ENCODE data around the gene ARHGEF3. TPM values are rescaled to one million over a fixed set of nuclear protein-coding genes. Genes with fewer than 3 reads are reported as not detected.

Gene ARHGEF3
- total RNA-seq, 1 donor = 6.5 TPM

- no peak for TF ChIP-seq CTCF (IDR thresholded peaks at IDR 0.05; ENCODE audit: insufficient read depth, low read depth, low read length)
- DNase-seq (ENCODE audit: low read depth) = peak; percentile 93
- H3K4me3 ChIP-seq (ENCODE audit: low read depth, low read length) = peak overlapping the region; percentile 24
Measured at GRCh38 chr3:56796202-56796601, 5.5 kb downstream of the ARHGEF3 start.

GRCh38 chr3:56795829-56796185, 5.9 kb downstream of the ARHGEF3 start:
- H3K4me3 ChIP-seq (ENCODE audit: low read depth, low read length) = no peak overlapping the region
- no peak for TF ChIP-seq CTCF (IDR thresholded peaks at IDR 0.05; ENCODE audit: insufficient read depth, low read depth, low read length)
- no peak for DNase-seq (ENCODE audit: low read depth)

DNA sequence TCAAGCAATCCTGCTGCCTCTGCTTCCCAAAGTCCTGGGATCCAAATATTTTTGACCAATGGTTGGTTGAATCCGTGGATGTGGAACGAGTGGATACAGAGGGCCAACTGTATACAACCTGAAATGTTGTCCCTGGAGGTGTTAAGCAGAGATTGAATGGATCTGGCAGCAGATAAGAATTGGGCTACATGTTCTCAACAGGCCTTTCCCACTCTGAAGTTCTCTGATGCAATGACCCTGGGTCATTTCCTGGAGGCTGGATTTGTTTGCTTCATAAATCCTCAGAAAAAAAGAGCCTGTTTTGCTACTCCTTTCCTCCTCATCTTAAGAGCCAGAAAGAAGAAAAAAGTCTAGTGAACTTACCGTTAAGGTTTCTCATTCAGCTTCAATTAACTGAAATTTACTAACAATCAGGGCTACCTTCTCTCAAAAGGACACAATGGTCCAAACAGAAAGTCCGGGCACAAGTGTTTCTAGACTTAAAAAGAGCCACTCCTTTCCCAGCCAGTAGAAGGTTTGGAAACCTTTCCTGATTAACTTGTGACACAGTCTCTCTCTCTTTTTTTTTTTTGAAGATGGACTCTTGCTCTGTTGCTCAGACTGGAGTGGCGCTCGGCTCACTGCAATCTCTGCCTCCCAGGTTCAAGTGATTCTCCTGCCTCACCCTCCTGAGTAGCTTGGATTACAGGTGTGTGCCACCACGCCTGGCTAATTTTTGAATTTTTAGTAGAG, 6.5 kb downstream of the ARHGEF3 start:
- no peak overlapping the region for H3K4me3 ChIP-seq (ENCODE audit: low read depth, low read length)
- no peak for TF ChIP-seq CTCF (IDR thresholded peaks at IDR 0.05; ENCODE audit: insufficient read depth, low read depth, low read length)
- DNase-seq (ENCODE audit: low read depth) = peak; percentile 94

- DNase-seq (ENCODE audit: low read depth) = no peak
- no peak overlapping the region for H3K4me3 ChIP-seq (ENCODE audit: low read depth, low read length)
- TF ChIP-seq CTCF (IDR thresholded peaks at IDR 0.05; ENCODE audit: insufficient read depth, low read depth, low read length) = no peak
Measured at GRCh38 chr3:56792193-56792592, 9.6 kb downstream of the ARHGEF3 start.

DNA sequence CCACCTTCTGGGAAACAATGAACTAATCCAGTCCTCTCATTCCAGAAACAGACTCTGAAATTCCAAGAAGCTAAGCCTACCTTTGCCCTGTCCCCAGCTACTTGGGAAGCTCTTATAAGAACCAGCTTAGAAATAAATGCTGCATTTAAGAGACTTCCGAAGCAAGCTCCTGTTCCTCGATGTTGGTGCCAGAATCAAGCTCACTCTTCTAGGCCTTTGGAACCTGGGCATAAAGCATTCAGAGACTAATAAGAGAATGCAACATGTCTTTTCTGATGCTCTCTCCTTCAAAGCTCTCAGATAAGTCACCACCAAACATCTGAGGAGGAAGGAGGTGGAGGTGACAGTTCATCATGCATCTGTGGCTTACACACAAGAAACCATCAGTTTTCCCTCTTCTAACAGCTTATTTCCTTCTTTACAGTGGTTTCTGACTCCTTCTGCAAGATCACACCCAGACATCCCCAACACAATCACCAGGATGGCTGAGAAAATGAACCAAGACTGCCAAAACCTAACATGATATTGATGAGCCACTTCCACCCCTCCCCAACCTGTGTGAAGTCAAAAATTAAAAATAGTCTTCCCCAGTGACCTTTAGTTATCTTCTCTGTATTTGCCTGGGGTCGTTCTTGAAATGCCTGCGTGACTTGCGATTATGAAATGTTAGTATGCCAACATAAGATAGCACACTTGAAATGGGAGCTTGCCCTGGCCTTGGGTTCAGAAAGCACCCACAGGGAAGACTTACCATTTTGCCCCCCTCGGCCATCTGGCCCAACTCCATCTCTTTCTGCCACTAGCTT, 11.5 kb downstream of the ARHGEF3 start:
- TF ChIP-seq CTCF (IDR thresholded peaks at IDR 0.05; ENCODE audit: insufficient read depth, low read depth, low read length) = no peak
- H3K4me3 ChIP-seq (ENCODE audit: low read depth, low read length) = no peak overlapping the region
- no peak for DNase-seq (ENCODE audit: low read depth)

DNA sequence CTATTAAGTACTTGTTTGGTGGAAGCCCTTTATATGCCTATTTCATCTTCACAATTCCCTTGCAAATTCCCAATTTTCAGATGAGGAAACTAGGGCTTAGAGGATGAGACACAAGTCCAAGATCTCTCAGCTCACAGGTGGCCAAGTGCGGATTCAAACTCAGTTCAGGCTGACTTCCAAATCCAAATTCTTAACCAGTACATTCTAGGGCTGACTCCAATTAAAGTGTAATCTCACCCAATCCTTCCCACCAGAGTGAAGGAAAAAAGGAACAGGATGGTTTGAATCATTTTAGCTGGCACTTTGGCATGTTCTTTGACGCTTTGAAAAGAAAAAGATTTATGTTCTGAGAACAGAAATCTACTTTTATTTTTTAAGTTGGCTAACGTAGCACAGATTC, 12.7 kb downstream of the ARHGEF3 start:
- H3K4me3 ChIP-seq (ENCODE audit: low read depth, low read length) = no peak overlapping the region
- no peak for TF ChIP-seq CTCF (IDR thresholded peaks at IDR 0.05; ENCODE audit: insufficient read depth, low read depth, low read length)
- DNase-seq (ENCODE audit: low read depth) = no peak

All from fibroblast of villous mesenchyme (primary cell).